GM12878 (cell line): Measurements from ENCODE around the gene ADAMTS3.

Experiments
- CEBPB ChIP-seq, 2 experiments: fragments of 150-350 bp in 1 of 2; IDR thresholded peaks; 2 replicates each; pipeline ENCODE4 v1.6.1; 2012 to 2014; ENCODE audit warnings: low read depth in 2 of 2, low read length in 2 of 2, borderline replicate concordance in 1 of 2, inconsistent platforms in 1 of 2
- CTCF ChIP-seq, 3 experiments: IDR thresholded peaks in 2 of 3; conservative IDR thresholded peaks in 1 of 3; 2 replicates each; pipeline ENCODE4 v1.5.1; 2011; ENCODE audit warnings: low read depth in 3 of 3, low read length in 3 of 3, mild to moderate bottlenecking in 3 of 3, control low read depth in 2 of 3, moderate library complexity in 2 of 3, inconsistent platforms in 1 of 3, mixed read lengths in 1 of 3; ENCODE audit not compliant: control insufficient read depth in 2 of 3, insufficient read depth in 1 of 3; ENCODE audit errors: extremely low read depth in 1 of 3
- ETV6 ChIP-seq, 2 experiments: fragments of 450-650 bp in 1 of 2; IDR thresholded peaks in 1 of 2; conservative IDR thresholded peaks in 1 of 2; 2 replicates each; pipeline ENCODE4 v1.6.1; 2014; ENCODE audit warnings: antibody characterized with exemption in 1 of 2, borderline replicate concordance in 1 of 2, low read depth in 1 of 2, mild to moderate bottlenecking in 1 of 2, moderate library complexity in 1 of 2
- EZH2 ChIP-seq: IDR thresholded peaks from 2 replicates; pipeline ENCODE4 v1.6.1; 2012; ENCODE audit warnings: low read depth, mild to moderate bottlenecking, control low read depth, inconsistent platforms, low read length, borderline replicate concordance; ENCODE audit not compliant: control insufficient read depth
- NFYB ChIP-seq: IDR thresholded peaks from 2 replicates; pipeline ENCODE4 v1.6.1; 2011; ENCODE audit warnings: low read depth, mild to moderate bottlenecking, low read length, improper control_type of control experiment, moderate library complexity; ENCODE audit not compliant: insufficient read depth
- POU2F2 ChIP-seq: IDR thresholded peaks from 3 replicates; pipeline ENCODE4 v1.6.1; 2011; ENCODE audit warnings: low read depth, mild to moderate bottlenecking, low read length, borderline replicate concordance
- TBL1XR1 ChIP-seq: IDR thresholded peaks from 2 replicates; pipeline ENCODE4 v1.6.1; 2012; ENCODE audit warnings: low read depth, low read length, improper control_type of control experiment
- TF ChIP-seq, protein P1 (sequence below): fragments of 450-650 bp; IDR thresholded peaks from 2 replicates; pipeline ENCODE4 v1.6.1; 2016; ENCODE audit warnings: mild to moderate bottlenecking, moderate library complexity, borderline replicate concordance

- TF ChIP-seq NFYB (no peak), CTCF (IDR thresholded peaks at IDR 0.05 in 2 of 3, conservative IDR thresholded peaks at IDR 0.05 in 1 of 3; ENCODE audit: control insufficient read depth in 2 of 3, extremely low read depth in 1 of 3, insufficient read depth in 1 of 3, low read depth in 3 of 3, low read length in 3 of 3) (no peak), POU2F2 (no peak), CEBPB (IDR thresholded peaks at IDR 0.05; ENCODE audit: borderline replicate concordance in 1 of 2, low read depth in 2 of 2, low read length in 2 of 2) (no peak), TBL1XR1 (no peak), EZH2 (no peak), ETV6 (conservative IDR thresholded peaks at IDR 0.05 in 1 of 2, IDR thresholded peaks at IDR 0.05 in 1 of 2; ENCODE audit: borderline replicate concordance in 1 of 2, low read depth in 1 of 2) (no peak)
- TF ChIP-seq, protein P1, sequence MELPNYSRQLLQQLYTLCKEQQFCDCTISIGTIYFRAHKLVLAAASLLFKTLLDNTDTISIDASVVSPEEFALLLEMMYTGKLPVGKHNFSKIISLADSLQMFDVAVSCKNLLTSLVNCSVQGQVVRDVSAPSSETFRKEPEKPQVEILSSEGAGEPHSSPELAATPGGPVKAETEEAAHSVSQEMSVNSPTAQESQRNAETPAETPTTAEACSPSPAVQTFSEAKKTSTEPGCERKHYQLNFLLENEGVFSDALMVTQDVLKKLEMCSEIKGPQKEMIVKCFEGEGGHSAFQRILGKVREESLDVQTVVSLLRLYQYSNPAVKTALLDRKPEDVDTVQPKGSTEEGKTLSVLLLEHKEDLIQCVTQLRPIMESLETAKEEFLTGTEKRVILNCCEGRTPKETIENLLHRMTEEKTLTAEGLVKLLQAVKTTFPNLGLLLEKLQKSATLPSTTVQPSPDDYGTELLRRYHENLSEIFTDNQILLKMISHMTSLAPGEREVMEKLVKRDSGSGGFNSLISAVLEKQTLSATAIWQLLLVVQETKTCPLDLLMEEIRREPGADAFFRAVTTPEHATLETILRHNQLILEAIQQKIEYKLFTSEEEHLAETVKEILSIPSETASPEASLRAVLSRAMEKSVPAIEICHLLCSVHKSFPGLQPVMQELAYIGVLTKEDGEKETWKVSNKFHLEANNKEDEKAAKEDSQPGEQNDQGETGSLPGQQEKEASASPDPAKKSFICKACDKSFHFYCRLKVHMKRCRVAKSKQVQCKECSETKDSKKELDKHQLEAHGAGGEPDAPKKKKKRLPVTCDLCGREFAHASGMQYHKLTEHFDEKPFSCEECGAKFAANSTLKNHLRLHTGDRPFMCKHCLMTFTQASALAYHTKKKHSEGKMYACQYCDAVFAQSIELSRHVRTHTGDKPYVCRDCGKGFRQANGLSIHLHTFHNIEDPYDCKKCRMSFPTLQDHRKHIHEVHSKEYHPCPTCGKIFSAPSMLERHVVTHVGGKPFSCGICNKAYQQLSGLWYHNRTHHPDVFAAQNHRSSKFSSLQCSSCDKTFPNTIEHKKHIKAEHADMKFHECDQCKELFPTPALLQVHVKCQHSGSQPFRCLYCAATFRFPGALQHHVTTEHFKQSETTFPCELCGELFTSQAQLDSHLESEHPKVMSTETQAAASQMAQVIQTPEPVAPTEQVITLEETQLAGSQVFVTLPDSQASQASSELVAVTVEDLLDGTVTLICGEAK = no peak
Observed at GRCh38 chr4:72513227-72513626, 55.8 kb downstream of the ADAMTS3 start.
